OCI-M2 (cell line): ENCODE results near the gene ELOVL5.

Experiments used
- DNase-seq: peaks from one replicate; lab custom pipeline; 2025; ENCODE audit not compliant: unreplicated experiment; lab: John Stamatoyannopoulos, UW

Gene ELOVL5

GRCh38 chr6:53280207-53280606 lies 68.5 kb downstream of the ELOVL5 start:
- no peak for DNase-seq

DNA sequence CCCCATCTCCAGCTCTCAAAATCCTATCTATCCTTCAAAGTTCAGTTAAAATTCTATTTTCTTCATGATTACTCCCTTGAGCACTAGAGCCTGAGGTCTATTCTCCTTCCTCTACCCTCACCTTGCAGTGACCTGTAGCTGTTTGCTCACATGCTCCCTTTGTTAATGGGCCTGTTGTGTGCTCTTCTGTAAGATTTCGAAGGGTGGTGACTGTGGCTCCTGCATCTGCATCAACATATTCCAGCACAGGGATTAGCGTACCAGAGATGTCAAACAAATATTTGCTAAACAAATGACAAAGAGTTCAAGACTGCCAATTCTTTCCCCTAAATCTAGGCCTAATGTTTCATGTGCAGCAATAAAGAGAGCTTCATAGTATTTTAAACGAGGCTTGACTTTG lies 69.5 kb downstream of the ELOVL5 start:
- DNase-seq, result no peak

GRCh38 chr6:53273370-53273769 lies 75.4 kb downstream of the ELOVL5 start:
- no peak for DNase-seq

- no peak for DNase-seq
Measured at GRCh38 chr6:53269827-53270226, 78.9 kb downstream of the ELOVL5 start.

DNA sequence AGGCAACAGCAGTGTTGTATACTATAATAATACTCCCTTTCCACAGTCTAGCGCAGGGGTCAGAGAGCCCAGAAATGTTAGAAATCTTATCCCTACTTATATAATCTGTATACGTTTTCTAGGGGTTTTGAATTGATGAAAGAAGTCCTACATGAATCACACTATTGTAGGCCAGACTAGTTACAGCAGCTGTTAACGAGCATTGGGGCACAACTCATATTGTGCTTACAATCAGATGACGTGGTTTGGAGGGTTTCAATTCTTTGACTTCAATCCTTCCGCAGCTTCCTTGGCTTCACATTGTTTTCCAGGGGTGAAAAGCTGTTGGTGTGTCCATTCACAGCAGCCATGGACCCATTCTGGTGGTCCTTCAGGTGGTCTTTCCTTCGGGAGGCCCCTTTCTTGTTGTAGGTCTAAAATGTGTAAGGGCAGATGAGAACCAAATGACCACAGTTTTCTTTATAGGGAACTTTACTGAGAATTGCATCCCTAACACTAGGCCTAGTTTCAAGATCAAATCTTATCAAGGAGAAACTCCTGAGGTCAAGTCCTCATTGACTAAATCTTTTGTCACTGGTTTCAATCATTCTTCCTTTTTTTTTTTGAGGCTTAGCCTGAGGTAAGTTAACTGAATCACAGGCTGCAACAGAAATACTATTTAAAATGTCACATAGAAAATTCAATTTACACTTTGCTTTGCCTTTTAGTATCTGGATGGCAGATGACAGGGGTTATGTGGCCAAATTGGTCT lies 79.7 kb downstream of the ELOVL5 start:
- no peak for DNase-seq

- DNase-seq, result no peak
Measured at GRCh38 chr6:53266553-53267090, 82.1 kb downstream of the ELOVL5 start.

GRCh38 chr6:53264915-53265607 lies 83.7 kb downstream of the ELOVL5 start:
- DNase-seq, result no peak

- no peak for DNase-seq
Measured at GRCh38 chr6:53264337-53264736, 84.4 kb downstream of the ELOVL5 start.

DNA sequence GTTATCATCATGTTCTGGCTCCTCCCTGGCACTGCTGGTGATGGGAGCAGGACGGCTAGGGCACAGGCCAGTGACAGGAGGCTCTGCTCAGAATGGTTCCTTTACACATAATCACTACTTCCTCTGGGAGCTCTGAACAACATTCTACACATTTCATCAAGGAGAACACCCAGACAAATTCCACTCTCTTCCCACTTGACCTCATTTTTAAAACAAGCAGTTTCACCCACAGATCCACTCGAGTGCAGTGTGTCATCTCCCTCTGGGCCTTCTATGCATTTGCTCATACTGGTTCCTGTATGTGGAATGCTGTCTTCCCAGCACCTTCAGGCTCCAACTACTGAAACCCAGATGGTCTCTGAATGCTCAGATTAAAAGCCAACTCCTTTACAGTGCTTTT lies 84.8 kb downstream of the ELOVL5 start:
- DNase-seq, result no peak

GRCh38 chr6:53259860-53260580 lies 88.7 kb downstream of the ELOVL5 start:
- DNase-seq, result no peak

DNA sequence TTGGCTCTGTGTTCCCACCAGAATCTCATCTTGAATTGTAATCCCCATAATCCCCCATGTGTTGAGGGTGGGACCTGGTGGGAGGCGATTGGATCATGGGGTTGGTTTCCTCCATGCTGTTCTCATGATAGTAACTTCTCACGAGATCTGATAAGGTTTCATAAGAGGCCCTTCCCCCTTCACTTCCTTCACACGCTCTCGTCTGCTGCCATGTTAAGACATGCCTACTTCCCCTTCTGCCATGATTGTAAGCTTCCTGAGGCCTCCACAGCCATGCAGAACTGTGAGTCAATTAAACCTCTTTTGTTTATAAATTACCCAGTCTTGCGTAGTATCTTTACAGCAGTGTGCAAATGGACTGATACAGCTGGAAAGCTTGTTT lies 90.0 kb downstream of the ELOVL5 start:
- DNase-seq, result no peak

- no peak for DNase-seq
Measured at GRCh38 chr6:53258076-53258773, 90.5 kb downstream of the ELOVL5 start.

GRCh38 chr6:53257533-53257932 lies 91.2 kb downstream of the ELOVL5 start:
- no peak for DNase-seq

- DNase-seq, result no peak
Measured at GRCh38 chr6:53257001-53257400, 91.7 kb downstream of the ELOVL5 start.

DNA sequence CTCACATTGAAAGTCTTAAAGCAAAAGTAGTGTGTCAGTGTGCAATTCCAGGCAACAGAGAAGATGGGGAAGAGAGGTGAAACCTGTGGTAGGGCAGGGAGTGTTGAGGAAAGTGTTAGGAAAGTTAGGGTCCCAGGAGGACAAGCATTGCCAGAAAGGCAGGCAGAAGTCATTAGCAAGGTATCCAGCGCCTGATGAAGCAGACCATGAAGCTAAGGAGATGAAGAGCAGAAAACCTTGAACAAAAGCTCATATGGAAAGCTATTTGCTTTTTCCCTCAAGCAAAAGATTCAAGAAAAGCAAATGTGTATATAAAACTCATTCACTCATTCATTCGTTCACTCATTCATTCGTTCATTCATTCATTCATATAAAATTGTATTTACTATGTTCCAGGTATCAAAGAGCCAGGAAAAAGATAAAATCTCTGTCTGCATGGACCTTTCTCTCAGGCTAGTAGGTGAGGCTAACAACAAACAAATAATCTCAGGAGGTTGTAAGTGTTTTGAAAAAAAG lies 96.5 kb downstream of the ELOVL5 start:
- no peak for DNase-seq

DNA sequence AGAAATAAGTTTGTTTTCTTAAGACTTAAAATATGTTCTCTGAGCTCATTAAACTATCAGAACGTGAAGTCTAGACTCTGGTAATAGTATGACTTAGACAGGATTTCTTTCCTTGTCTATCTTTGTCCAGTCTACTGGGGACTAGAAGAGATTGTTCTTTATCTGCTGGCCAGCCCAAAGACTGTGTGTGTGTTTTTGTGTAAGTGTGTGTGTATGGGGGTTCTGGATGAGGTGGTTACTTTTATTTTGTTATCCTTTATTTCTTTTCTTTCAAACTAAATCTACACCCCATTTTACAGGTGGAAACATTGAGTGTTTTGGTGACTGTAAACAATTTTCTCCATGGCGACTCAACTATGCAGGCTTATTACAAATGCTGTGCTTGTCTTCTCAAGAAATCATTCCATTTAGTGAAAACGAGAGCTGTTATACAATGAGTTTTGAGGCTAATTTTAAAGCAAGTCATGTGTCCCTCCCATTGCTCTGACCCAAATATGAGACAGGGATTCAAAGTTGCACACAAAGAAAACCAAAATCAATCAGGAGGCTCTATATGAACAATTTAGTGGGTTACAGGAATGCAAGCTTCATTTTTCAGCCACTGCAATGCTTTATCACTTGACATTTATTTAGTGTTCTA lies 97.6 kb downstream of the ELOVL5 start:
- DNase-seq, result no peak

- DNase-seq, result no peak
Measured at GRCh38 chr6:53250176-53251032, 98.3 kb downstream of the ELOVL5 start.

- DNase-seq, result no peak
Measured at GRCh38 chr6:53246924-53247323, 101.8 kb downstream of the ELOVL5 start.

DNA sequence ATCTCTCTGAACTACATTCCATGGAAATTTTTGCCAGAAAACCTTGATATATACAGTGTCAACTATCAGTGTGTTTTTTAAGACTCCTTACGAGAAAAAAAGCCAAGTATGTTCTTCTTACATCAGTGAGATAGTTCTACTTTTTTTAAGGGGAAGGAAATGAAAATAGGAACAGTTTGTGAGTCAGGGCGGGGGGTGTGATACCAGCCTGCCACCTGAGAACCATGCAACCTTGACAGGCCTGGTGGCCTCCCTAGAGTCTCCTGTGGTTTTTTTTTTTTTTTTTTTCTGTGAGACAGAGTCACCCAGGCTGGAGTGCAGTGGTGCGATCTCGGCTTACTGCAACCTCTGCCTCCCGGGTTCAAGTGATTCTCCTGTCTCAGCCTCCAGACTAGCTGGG lies 103.8 kb downstream of the ELOVL5 start:
- DNase-seq, result no peak
